ENCODE measurements around the gene UBAP1.

DNA sequence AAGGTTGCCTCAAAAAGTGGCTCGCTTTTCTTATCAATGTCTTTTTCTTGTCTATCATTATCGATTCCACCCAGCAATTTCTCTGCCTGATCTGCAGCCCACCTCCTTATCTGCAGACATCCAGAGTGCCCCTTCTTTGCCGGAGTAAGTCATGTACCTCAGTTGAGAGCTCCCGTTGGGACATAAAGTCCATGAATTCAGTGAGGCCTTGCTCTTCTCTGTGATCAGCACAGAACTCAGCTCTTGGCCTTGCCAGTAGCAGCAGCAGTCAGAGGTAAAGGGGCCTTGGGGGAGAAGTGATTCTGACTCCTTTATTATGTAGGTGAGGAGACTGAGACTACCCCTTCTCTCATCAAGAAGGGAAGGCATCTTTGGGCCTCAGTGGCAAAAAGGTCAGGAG, 27.4 kb upstream of the UBAP1 start:
- TF ChIP-seq, protein P1, sequence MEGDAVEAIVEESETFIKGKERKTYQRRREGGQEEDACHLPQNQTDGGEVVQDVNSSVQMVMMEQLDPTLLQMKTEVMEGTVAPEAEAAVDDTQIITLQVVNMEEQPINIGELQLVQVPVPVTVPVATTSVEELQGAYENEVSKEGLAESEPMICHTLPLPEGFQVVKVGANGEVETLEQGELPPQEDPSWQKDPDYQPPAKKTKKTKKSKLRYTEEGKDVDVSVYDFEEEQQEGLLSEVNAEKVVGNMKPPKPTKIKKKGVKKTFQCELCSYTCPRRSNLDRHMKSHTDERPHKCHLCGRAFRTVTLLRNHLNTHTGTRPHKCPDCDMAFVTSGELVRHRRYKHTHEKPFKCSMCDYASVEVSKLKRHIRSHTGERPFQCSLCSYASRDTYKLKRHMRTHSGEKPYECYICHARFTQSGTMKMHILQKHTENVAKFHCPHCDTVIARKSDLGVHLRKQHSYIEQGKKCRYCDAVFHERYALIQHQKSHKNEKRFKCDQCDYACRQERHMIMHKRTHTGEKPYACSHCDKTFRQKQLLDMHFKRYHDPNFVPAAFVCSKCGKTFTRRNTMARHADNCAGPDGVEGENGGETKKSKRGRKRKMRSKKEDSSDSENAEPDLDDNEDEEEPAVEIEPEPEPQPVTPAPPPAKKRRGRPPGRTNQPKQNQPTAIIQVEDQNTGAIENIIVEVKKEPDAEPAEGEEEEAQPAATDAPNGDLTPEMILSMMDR (conservative IDR thresholded peaks at IDR 0.05; ENCODE audit: low read depth, low read length): no peak
- TF ChIP-seq CEBPB (IDR thresholded peaks at IDR 0.05; ENCODE audit: low read depth, low read length): no peak
- TF ChIP-seq RAD21 (IDR thresholded peaks at IDR 0.05; ENCODE audit: low read length): no peak
- no peak for TF ChIP-seq MXI1 (IDR thresholded peaks at IDR 0.05; ENCODE audit: borderline replicate concordance, low read depth, low read length)
- TF ChIP-seq, protein P2, sequence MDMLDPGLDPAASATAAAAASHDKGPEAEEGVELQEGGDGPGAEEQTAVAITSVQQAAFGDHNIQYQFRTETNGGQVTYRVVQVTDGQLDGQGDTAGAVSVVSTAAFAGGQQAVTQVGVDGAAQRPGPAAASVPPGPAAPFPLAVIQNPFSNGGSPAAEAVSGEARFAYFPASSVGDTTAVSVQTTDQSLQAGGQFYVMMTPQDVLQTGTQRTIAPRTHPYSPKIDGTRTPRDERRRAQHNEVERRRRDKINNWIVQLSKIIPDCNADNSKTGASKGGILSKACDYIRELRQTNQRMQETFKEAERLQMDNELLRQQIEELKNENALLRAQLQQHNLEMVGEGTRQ (IDR thresholded peaks at IDR 0.05; ENCODE audit: low read depth, low read length): no peak
- no peak for TF ChIP-seq POLR2A (IDR thresholded peaks at IDR 0.05; ENCODE audit: low read depth, low read length)
- TF ChIP-seq FOS (IDR thresholded peaks at IDR 0.05; ENCODE audit: low read depth, low read length): no peak
- no peak for TF ChIP-seq MAFK (IDR thresholded peaks at IDR 0.05; ENCODE audit: low read depth, low read length)
- TF ChIP-seq SMC3 (IDR thresholded peaks at IDR 0.05; ENCODE audit: low read depth, low read length): no peak

All from IMR-90 (cell line).